ENCODE measurements around the gene LRRC38.

The LRRC38 gene

DNA sequence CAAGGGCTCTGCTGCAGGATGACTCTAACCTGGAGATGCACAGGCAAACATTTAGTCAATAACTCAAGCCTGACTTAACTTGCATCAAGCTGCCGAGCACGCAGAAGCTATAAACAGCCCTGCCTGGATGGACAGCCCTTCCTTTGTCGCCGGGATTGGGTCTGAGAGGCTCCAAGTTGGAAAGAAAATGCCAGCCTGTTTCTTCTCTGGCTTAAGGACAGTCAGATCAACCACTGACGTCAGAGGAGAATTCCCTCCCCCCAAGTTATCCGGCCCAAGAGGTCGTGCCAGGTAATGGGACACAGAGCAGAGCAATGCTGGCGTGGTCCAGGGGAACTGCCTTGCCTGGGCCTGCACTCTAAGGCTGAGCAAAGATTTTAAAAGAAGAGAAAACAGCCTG is 27.1 kb upstream of the LRRC38 start:
- ChIA-PET POLR2A (no interaction called here), CTCF (no interaction called here)
- TF ChIP-seq ZBTB8A (tag by site-specific recombination; IDR thresholded peaks at IDR 0.05) (no peak), ZFP37 (tag by site-specific recombination; IDR thresholded peaks at IDR 0.05) (no peak), TCF7L2 (IDR thresholded peaks at IDR 0.05; ENCODE audit: borderline replicate concordance, low read depth, low read length) (no peak), ZNF624 (tag by site-specific recombination; IDR thresholded peaks at IDR 0.05) (no peak), ZNF768 (tag by site-specific recombination; IDR thresholded peaks at IDR 0.05) (no peak)
- TF ChIP-seq, protein P1, sequence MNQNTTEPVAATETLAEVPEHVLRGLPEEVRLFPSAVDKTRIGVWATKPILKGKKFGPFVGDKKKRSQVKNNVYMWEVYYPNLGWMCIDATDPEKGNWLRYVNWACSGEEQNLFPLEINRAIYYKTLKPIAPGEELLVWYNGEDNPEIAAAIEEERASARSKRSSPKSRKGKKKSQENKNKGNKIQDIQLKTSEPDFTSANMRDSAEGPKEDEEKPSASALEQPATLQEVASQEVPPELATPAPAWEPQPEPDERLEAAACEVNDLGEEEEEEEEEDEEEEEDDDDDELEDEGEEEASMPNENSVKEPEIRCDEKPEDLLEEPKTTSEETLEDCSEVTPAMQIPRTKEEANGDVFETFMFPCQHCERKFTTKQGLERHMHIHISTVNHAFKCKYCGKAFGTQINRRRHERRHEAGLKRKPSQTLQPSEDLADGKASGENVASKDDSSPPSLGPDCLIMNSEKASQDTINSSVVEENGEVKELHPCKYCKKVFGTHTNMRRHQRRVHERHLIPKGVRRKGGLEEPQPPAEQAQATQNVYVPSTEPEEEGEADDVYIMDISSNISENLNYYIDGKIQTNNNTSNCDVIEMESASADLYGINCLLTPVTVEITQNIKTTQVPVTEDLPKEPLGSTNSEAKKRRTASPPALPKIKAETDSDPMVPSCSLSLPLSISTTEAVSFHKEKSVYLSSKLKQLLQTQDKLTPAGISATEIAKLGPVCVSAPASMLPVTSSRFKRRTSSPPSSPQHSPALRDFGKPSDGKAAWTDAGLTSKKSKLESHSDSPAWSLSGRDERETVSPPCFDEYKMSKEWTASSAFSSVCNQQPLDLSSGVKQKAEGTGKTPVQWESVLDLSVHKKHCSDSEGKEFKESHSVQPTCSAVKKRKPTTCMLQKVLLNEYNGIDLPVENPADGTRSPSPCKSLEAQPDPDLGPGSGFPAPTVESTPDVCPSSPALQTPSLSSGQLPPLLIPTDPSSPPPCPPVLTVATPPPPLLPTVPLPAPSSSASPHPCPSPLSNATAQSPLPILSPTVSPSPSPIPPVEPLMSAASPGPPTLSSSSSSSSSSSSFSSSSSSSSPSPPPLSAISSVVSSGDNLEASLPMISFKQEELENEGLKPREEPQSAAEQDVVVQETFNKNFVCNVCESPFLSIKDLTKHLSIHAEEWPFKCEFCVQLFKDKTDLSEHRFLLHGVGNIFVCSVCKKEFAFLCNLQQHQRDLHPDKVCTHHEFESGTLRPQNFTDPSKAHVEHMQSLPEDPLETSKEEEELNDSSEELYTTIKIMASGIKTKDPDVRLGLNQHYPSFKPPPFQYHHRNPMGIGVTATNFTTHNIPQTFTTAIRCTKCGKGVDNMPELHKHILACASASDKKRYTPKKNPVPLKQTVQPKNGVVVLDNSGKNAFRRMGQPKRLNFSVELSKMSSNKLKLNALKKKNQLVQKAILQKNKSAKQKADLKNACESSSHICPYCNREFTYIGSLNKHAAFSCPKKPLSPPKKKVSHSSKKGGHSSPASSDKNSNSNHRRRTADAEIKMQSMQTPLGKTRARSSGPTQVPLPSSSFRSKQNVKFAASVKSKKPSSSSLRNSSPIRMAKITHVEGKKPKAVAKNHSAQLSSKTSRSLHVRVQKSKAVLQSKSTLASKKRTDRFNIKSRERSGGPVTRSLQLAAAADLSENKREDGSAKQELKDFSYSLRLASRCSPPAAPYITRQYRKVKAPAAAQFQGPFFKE (tag by site-specific recombination; IDR thresholded peaks at IDR 0.05; ENCODE audit: borderline replicate concordance) = no peak
- TF ChIP-seq, protein P2, sequence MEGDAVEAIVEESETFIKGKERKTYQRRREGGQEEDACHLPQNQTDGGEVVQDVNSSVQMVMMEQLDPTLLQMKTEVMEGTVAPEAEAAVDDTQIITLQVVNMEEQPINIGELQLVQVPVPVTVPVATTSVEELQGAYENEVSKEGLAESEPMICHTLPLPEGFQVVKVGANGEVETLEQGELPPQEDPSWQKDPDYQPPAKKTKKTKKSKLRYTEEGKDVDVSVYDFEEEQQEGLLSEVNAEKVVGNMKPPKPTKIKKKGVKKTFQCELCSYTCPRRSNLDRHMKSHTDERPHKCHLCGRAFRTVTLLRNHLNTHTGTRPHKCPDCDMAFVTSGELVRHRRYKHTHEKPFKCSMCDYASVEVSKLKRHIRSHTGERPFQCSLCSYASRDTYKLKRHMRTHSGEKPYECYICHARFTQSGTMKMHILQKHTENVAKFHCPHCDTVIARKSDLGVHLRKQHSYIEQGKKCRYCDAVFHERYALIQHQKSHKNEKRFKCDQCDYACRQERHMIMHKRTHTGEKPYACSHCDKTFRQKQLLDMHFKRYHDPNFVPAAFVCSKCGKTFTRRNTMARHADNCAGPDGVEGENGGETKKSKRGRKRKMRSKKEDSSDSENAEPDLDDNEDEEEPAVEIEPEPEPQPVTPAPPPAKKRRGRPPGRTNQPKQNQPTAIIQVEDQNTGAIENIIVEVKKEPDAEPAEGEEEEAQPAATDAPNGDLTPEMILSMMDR (tag by site-specific recombination; IDR thresholded peaks at IDR 0.05) = no peak
- TF ChIP-seq, protein P3, sequence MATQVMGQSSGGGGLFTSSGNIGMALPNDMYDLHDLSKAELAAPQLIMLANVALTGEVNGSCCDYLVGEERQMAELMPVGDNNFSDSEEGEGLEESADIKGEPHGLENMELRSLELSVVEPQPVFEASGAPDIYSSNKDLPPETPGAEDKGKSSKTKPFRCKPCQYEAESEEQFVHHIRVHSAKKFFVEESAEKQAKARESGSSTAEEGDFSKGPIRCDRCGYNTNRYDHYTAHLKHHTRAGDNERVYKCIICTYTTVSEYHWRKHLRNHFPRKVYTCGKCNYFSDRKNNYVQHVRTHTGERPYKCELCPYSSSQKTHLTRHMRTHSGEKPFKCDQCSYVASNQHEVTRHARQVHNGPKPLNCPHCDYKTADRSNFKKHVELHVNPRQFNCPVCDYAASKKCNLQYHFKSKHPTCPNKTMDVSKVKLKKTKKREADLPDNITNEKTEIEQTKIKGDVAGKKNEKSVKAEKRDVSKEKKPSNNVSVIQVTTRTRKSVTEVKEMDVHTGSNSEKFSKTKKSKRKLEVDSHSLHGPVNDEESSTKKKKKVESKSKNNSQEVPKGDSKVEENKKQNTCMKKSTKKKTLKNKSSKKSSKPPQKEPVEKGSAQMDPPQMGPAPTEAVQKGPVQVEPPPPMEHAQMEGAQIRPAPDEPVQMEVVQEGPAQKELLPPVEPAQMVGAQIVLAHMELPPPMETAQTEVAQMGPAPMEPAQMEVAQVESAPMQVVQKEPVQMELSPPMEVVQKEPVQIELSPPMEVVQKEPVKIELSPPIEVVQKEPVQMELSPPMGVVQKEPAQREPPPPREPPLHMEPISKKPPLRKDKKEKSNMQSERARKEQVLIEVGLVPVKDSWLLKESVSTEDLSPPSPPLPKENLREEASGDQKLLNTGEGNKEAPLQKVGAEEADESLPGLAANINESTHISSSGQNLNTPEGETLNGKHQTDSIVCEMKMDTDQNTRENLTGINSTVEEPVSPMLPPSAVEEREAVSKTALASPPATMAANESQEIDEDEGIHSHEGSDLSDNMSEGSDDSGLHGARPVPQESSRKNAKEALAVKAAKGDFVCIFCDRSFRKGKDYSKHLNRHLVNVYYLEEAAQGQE (tag by site-specific recombination; IDR thresholded peaks at IDR 0.05) = no peak
- TF ChIP-seq, protein P4, sequence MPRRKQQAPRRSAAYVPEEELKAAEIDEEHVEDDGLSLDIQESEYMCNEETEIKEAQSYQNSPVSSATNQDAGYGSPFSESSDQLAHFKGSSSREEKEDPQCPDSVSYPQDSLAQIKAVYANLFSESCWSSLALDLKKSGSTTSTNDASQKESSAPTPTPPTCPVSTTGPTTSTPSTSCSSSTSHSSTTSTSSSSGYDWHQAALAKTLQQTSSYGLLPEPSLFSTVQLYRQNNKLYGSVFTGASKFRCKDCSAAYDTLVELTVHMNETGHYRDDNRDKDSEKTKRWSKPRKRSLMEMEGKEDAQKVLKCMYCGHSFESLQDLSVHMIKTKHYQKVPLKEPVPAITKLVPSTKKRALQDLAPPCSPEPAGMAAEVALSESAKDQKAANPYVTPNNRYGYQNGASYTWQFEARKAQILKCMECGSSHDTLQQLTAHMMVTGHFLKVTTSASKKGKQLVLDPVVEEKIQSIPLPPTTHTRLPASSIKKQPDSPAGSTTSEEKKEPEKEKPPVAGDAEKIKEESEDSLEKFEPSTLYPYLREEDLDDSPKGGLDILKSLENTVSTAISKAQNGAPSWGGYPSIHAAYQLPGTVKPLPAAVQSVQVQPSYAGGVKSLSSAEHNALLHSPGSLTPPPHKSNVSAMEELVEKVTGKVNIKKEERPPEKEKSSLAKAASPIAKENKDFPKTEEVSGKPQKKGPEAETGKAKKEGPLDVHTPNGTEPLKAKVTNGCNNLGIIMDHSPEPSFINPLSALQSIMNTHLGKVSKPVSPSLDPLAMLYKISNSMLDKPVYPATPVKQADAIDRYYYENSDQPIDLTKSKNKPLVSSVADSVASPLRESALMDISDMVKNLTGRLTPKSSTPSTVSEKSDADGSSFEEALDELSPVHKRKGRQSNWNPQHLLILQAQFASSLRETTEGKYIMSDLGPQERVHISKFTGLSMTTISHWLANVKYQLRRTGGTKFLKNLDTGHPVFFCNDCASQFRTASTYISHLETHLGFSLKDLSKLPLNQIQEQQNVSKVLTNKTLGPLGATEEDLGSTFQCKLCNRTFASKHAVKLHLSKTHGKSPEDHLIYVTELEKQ (tag by site-specific recombination; IDR thresholded peaks at IDR 0.05; ENCODE audit: borderline replicate concordance) = no peak

DNA sequence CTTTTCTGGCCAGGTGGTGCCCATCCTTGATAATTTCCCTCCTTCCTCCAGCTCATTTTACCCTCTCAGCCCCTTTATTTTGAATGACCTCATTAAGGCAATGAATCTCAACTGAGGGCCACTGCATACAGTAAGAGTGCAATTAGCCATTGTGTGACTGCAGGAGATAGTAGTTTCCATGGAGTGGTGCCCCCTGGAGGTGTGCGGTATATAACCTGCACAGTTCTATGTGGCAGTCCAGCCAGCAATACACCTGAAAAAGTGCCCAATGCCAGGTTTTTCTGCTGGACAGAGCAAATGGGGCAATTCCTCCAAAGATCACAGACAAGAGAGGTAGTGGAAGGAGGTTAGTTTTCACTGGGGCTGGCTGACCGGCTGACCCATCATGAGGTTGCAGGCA is 25.9 kb upstream of the LRRC38 start:
- ChIA-PET CTCF (interaction anchor here (0.6 to 2.0 kb wide), 8 partner anchors 13 to 247 kb away, joined by 3 to 9 read pairs (median 3); no protein-coding TSS in a partner anchor), POLR2A (no interaction called here)
- TF ChIP-seq RBAK (tag by site-specific recombination; IDR thresholded peaks at IDR 0.05) = no peak
- no peak for TF ChIP-seq ZNF341 (tag by site-specific recombination; IDR thresholded peaks at IDR 0.05; ENCODE audit: low read depth)
- TF ChIP-seq ZNF324 (tag by site-specific recombination; IDR thresholded peaks at IDR 0.05) = no peak
- TF ChIP-seq, protein P5, sequence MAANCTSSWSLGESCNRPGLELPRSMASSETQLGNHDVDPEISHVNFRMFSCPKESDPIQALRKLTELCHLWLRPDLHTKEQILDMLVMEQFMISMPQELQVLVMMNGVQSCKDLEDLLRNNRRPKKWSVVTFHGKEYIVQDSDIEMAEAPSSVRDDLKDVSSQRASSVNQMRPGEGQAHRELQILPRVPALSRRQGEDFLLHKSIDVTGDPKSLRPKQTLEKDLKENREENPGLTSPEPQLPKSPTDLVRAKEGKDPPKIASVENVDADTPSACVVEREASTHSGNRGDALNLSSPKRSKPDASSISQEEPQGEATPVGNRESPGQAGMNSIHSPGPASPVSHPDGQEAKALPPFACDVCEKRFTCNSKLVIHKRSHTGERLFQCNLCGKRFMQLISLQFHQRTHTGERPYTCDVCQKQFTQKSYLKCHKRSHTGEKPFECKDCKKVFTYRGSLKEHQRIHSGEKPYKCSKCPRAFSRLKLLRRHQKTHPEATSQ (tag by site-specific recombination; IDR thresholded peaks at IDR 0.05) = no peak
- no peak for TF ChIP-seq ZNF37A (tag by site-specific recombination; IDR thresholded peaks at IDR 0.05)
- no peak for TF ChIP-seq ZNF155 (tag by site-specific recombination; IDR thresholded peaks at IDR 0.05)
- no peak for TF ChIP-seq ZNF791 (tag by site-specific recombination; IDR thresholded peaks at IDR 0.05)
- no peak for TF ChIP-seq ZNF157 (tag by site-specific recombination; IDR thresholded peaks at IDR 0.05)
- no peaks in the 10 kb centered on the region for H3K4me1 ChIP-seq (ENCODE audit: control insufficient read depth, insufficient read depth, low read length)
- H3K27ac ChIP-seq (ENCODE audit: extremely low read depth, low read depth, low read length) = no peak overlapping the region
- H3K9me3 ChIP-seq (ENCODE audit: control insufficient read depth, insufficient read depth, low read depth, low read length) = no peaks in the 10 kb centered on the region
- H3K36me3 ChIP-seq (ENCODE audit: control insufficient read depth in 2 of 2, insufficient read depth in 1 of 2, low read length in 2 of 2) = no peaks in the 10 kb centered on the region
- H3K4me3 ChIP-seq (ENCODE audit: low read depth, low read length) = no peak overlapping the region

More for the DNA sequence above, 27.1 kb upstream of the LRRC38 start:
- no peaks in the 10 kb centered on the region for H3K36me3 ChIP-seq (ENCODE audit: control insufficient read depth in 2 of 2, insufficient read depth in 1 of 2, low read length in 2 of 2)
- no peaks in the 10 kb centered on the region for H3K4me1 ChIP-seq (ENCODE audit: control insufficient read depth, insufficient read depth, low read length)
- no peaks in the 10 kb centered on the region for H3K9me3 ChIP-seq (ENCODE audit: control insufficient read depth, insufficient read depth, low read depth, low read length)
- no peak overlapping the region for H3K4me3 ChIP-seq (ENCODE audit: low read depth, low read length)
- no peak overlapping the region for H3K27ac ChIP-seq (ENCODE audit: extremely low read depth, low read depth, low read length)

Measured in HEK293 (cell line).